ENCODE results near the gene PNRC2.

The PNRC2 gene

GRCh38 chr1:23936481-23937176, 23.0 kb upstream of the PNRC2 start:
- Histone ChIP-seq H3K9me3 (ENCODE audit: control insufficient read depth, insufficient read depth, low read depth, low read length) (no peaks in the 10 kb centered on the region), H3K27ac (ENCODE audit: extremely low read depth, low read depth, low read length) (no peak overlapping the region), H3K36me3 (ENCODE audit: control insufficient read depth in 2 of 2, insufficient read depth in 1 of 2, low read length in 2 of 2) (no peaks in the 10 kb centered on the region), H3K4me3 (ENCODE audit: low read depth, low read length) (no peak overlapping the region), H3K4me1 (ENCODE audit: control insufficient read depth, insufficient read depth, low read length) (no peaks in the 10 kb centered on the region)
- CTCF ChIA-PET, result no interaction called here
- TF ChIP-seq PRDM2 (tag by site-specific recombination; IDR thresholded peaks at IDR 0.05; ENCODE audit: borderline replicate concordance) (no peak), ZNF280C (tag by site-specific recombination; IDR thresholded peaks at IDR 0.05) (no peak), SP7 (tag by site-specific recombination; IDR thresholded peaks at IDR 0.05) (peak; percentile 37; the same call in 1 of the 2 replicates), REST (tag by site-specific recombination; IDR thresholded peaks at IDR 0.05) (peak; percentile 91), BCL6B (tag by site-specific recombination; IDR thresholded peaks at IDR 0.05) (peak; percentile 96), ZNF335 (tag by site-specific recombination; conservative IDR thresholded peaks at IDR 0.05) (peak; percentile 49; the same call in 1 of the 2 replicates)
- POLR2A ChIA-PET, result no interaction called here

- TF ChIP-seq ZNF514 (tag by site-specific recombination; IDR thresholded peaks at IDR 0.05) (no peak), ZNF133 (tag by site-specific recombination; IDR thresholded peaks at IDR 0.05) (no peak), ZNF837 (tag by site-specific recombination; IDR thresholded peaks at IDR 0.05) (no peak), ZNF311 (tag by site-specific recombination; IDR thresholded peaks at IDR 0.05; ENCODE audit: borderline replicate concordance) (no peak), ZNF138 (tag by site-specific recombination; IDR thresholded peaks at IDR 0.05; ENCODE audit: borderline replicate concordance) (no peak), ZNF555 (tag by site-specific recombination; conservative IDR thresholded peaks at IDR 0.05) (no peak), BCL6B (tag by site-specific recombination; IDR thresholded peaks at IDR 0.05) (no peak), ZNF549 (tag by site-specific recombination; IDR thresholded peaks at IDR 0.05) (no peak), ZNF202 (tag by site-specific recombination; IDR thresholded peaks at IDR 0.05; ENCODE audit: borderline replicate concordance) (no peak), KLF8 (tag by site-specific recombination; IDR thresholded peaks at IDR 0.05) (no peak), ZSCAN23 (tag by site-specific recombination; IDR thresholded peaks at IDR 0.05) (no peak)
- Histone ChIP-seq H3K4me1 (ENCODE audit: control insufficient read depth, insufficient read depth, low read length) (no peaks in the 10 kb centered on the region), H3K9me3 (ENCODE audit: control insufficient read depth, insufficient read depth, low read depth, low read length) (no peaks in the 10 kb centered on the region), H3K36me3 (ENCODE audit: control insufficient read depth in 2 of 2, insufficient read depth in 1 of 2, low read length in 2 of 2) (no peaks in the 10 kb centered on the region), H3K27ac (ENCODE audit: extremely low read depth, low read depth, low read length) (no peak overlapping the region), H3K4me3 (ENCODE audit: low read depth, low read length) (no peak overlapping the region)
- ChIA-PET POLR2A (interaction anchor here (0.7 kb wide), 1 partner anchor 14 kb away, joined by 3 read pairs; no protein-coding TSS in a partner anchor), CTCF (interaction anchor here (0.7 to 1.6 kb wide), 4 partner anchors 9 to 177 kb away, joined by 3 to 4 read pairs (median 4); no protein-coding TSS in a partner anchor)
Observed at GRCh38 chr1:23947366-23947765, 12.3 kb upstream of the PNRC2 start.
